SU-DHL-6 (cell line): ENCODE measurements around the gene HIVEP3.

Experiments
- H2AFZ ChIP-seq: fragments of 200-600 bp; sonication (generic); 2 replicates; pipeline ENCODE4 v1.6.1; 2014; ENCODE audit warnings: low read depth, mild to moderate bottlenecking, moderate library complexity, mixed read lengths, antibody characterized with exemption, low read length; ENCODE audit not compliant: severe bottlenecking
- H3F3A ChIP-seq: fragments of 200-600 bp; shearing (Covaris generic); 2 replicates; pipeline ENCODE4 v1.6.0; 2016; ENCODE audit warnings: antibody characterized with exemption, mild to moderate bottlenecking; ENCODE audit not compliant: insufficient read depth
- H3K27ac ChIP-seq: fragments of 200-600 bp; sonication (generic); 2 replicates; pipeline ENCODE4 v1.5.1; 2016; ENCODE audit warnings: low read depth, mild to moderate bottlenecking, low read length, moderate library complexity, mixed read lengths
- H3K27me3 ChIP-seq: fragments of 200-600 bp; sonication (generic), shearing (Covaris generic); 2 replicates; pipeline ENCODE4 v1.6.0; 2014; ENCODE audit warnings: mild to moderate bottlenecking, low read length
- H3K36me3 ChIP-seq: fragments of 200-600 bp; sonication (generic); 2 replicates; pipeline ENCODE4 v1.6.1; 2014; ENCODE audit warnings: mild to moderate bottlenecking, low read length, mixed read lengths
- H3K4me2 ChIP-seq: fragments of 300-600, 200-600 bp; shearing (Covaris generic), sonication (generic); 2 replicates; pipeline ENCODE4 v1.6.0; 2014; ENCODE audit warnings: low read length, low read depth, mild to moderate bottlenecking; ENCODE audit not compliant: poor library complexity, severe bottlenecking
- H3K4me3 ChIP-seq: fragments of 200-600 bp; sonication (generic); 2 replicates; pipeline ENCODE4 v1.5.1; 2014; ENCODE audit warnings: antibody characterized with exemption, low read length, mild to moderate bottlenecking, mixed read lengths; ENCODE audit not compliant: insufficient read depth, poor library complexity, severe bottlenecking
- H3K79me2 ChIP-seq: fragments of 200-600 bp; sonication (generic); 2 replicates; pipeline ENCODE4 v1.6.1; 2014; ENCODE audit warnings: mild to moderate bottlenecking, low read length, moderate library complexity; ENCODE audit not compliant: insufficient read depth
- H3K9ac ChIP-seq: fragments of 200-600 bp; sonication (generic); 2 replicates; pipeline ENCODE4 v1.7.0; 2014; ENCODE audit warnings: mild to moderate bottlenecking, low read length
- H3K9me2 ChIP-seq: fragments of 200-600 bp; sonication (generic); replicated peaks from 2 replicates; pipeline ENCODE4 v1.6.1; 2014; ENCODE audit warnings: low read length; ENCODE audit not compliant: insufficient read depth
- H3K9me3 ChIP-seq: fragments of 200-600 bp; sonication (generic); 2 replicates; pipeline ENCODE4 v1.6.1; 2014; ENCODE audit warnings: low read length, mixed read lengths; ENCODE audit not compliant: insufficient read depth
- H4K20me1 ChIP-seq: fragments of 200-600 bp; sonication (generic); 2 replicates; pipeline ENCODE4 v1.6.1; 2014; ENCODE audit warnings: low read depth, mild to moderate bottlenecking, antibody characterized with exemption, low read length, moderate library complexity, mixed read lengths
- CTCF ChIP-seq: fragments of 200-600 bp; sonication (generic); IDR thresholded peaks from one replicate; pipeline ENCODE4 v1.5.1; 2017; ENCODE audit warnings: antibody characterized with exemption, mild to moderate bottlenecking, low read length, moderate library complexity; ENCODE audit not compliant: insufficient read depth, poor library complexity, severe bottlenecking
- EZH2phosphoT487 ChIP-seq: fragments of 200-600 bp; sonication (generic), shearing (Covaris generic); conservative IDR thresholded peaks from 2 replicates; pipeline ENCODE4 v1.6.1; 2018; ENCODE audit warnings: mild to moderate bottlenecking, antibody characterized with exemption, low read length, moderate library complexity, mixed read lengths

HIVEP3 gene

GRCh38 chr1:41802532-41803501 is 115.9 kb downstream of the HIVEP3 start:
- H2AFZ ChIP-seq: no peak overlapping the region
- peak overlapping the region; percentile 99 for H3K27ac ChIP-seq
- no peaks in the 10 kb centered on the region for H3K9me2 ChIP-seq
- H3K9me3 ChIP-seq: no peaks in the 10 kb centered on the region
- H3F3A ChIP-seq: peaks cover 50% of the 10 kb centered on the region
- H3K79me2 ChIP-seq: no peaks in the 10 kb centered on the region
- peak overlapping the region; percentile 32 for H3K4me3 ChIP-seq
- H3K9ac ChIP-seq: peak overlapping the region; percentile 71
- no peaks in the 10 kb centered on the region for H4K20me1 ChIP-seq
- no peaks in the 10 kb centered on the region for H3K27me3 ChIP-seq
- peak overlapping the region; percentile 77 for H3K4me2 ChIP-seq
- TF ChIP-seq CTCF: no peak
- TF ChIP-seq EZH2phosphoT487: no peak
- no peaks in the 10 kb centered on the region for H3K36me3 ChIP-seq

- no peaks in the 10 kb centered on the region for H3K27me3 ChIP-seq
- peak overlapping the region; percentile 77 for H3K4me2 ChIP-seq
- peak overlapping the region; percentile 99 for H3K27ac ChIP-seq
- no peak for TF ChIP-seq CTCF
- no peak for TF ChIP-seq EZH2phosphoT487
- H3K9me3 ChIP-seq: no peaks in the 10 kb centered on the region
- no peaks in the 10 kb centered on the region for H4K20me1 ChIP-seq
- H3K36me3 ChIP-seq: no peaks in the 10 kb centered on the region
- H3K9ac ChIP-seq: peak overlapping the region; percentile 40
- H3K79me2 ChIP-seq: no peaks in the 10 kb centered on the region
- peaks cover 50% of the 10 kb centered on the region for H3F3A ChIP-seq
- H3K9me2 ChIP-seq: no peaks in the 10 kb centered on the region
- no peak overlapping the region for H2AFZ ChIP-seq
- H3K4me3 ChIP-seq: peak overlapping the region; percentile 5
Observed at GRCh38 chr1:41800311-41800829, 118.4 kb downstream of the HIVEP3 start.

GRCh38 chr1:41799723-41800122 is 119.0 kb downstream of the HIVEP3 start:
- H3K79me2 ChIP-seq: no peaks in the 10 kb centered on the region
- peak overlapping the region; percentile 99 for H3K27ac ChIP-seq
- no peaks in the 10 kb centered on the region for H3K36me3 ChIP-seq
- no peaks in the 10 kb centered on the region for H3K9me3 ChIP-seq
- H3F3A ChIP-seq: peaks cover 50% of the 10 kb centered on the region
- H3K9ac ChIP-seq: peak overlapping the region; percentile 40
- no peak overlapping the region for H2AFZ ChIP-seq
- H3K4me2 ChIP-seq: peak overlapping the region; percentile 77
- H3K27me3 ChIP-seq: no peaks in the 10 kb centered on the region
- no peaks in the 10 kb centered on the region for H3K9me2 ChIP-seq
- TF ChIP-seq CTCF: no peak
- no peak for TF ChIP-seq EZH2phosphoT487
- no peak overlapping the region for H3K4me3 ChIP-seq
- H4K20me1 ChIP-seq: no peaks in the 10 kb centered on the region
